HepG2 (cell line): ENCODE measurements around the gene TPBGL. TPM values are rescaled to one million over a fixed set of nuclear protein-coding genes. Genes with fewer than 3 reads are reported as not detected.

ENCODE experiments used
- AHR ChIP-seq: IDR thresholded peaks from 2 replicates; pipeline ENCODE4 v1.6.1; 2018; ENCODE audit warnings: missing genetic modification reagents, missing compliant biosample characterization
- AKNA ChIP-seq: sonication (generic); formaldehyde crosslinking; IDR thresholded peaks from 2 replicates; pipeline ENCODE4 v1.4.0; 2020; ENCODE audit warnings: missing genetic modification reagents, borderline replicate concordance
- ARID5B ChIP-seq: IDR thresholded peaks from 2 replicates; pipeline ENCODE4 v1.4.0; 2020; ENCODE audit warnings: mild to moderate bottlenecking, missing genetic modification reagents
- ATM ChIP-seq: fragments of 450-650 bp; IDR thresholded peaks from 2 replicates; pipeline ENCODE4 v1.7.1; 2017; ENCODE audit warnings: mild to moderate bottlenecking, borderline replicate concordance
- BATF2 ChIP-seq: sonication (generic); formaldehyde crosslinking; IDR thresholded peaks from 2 replicates; pipeline ENCODE4 v1.8.0; 2022; ENCODE audit warnings: mild to moderate bottlenecking, missing genetic modification reagents, moderate library complexity
- EZH2 ChIP-seq: conservative IDR thresholded peaks from 2 replicates; pipeline ENCODE4 v1.6.1; 2012; ENCODE audit warnings: mild to moderate bottlenecking, low read depth, low read length, moderate library complexity
- GLI4 ChIP-seq: sonication (generic); formaldehyde crosslinking; IDR thresholded peaks from 2 replicates; pipeline ENCODE4 v1.5.1; 2020; ENCODE audit warnings: missing genetic modification reagents, mild to moderate bottlenecking, moderate library complexity, borderline replicate concordance
- HCFC1 ChIP-seq: fragments of 150-350 bp; IDR thresholded peaks from 2 replicates; pipeline ENCODE4 v1.6.1; 2014; ENCODE audit warnings: low read depth, low read length
- KDM4B ChIP-seq: sonication (generic); formaldehyde crosslinking; IDR thresholded peaks from 2 replicates; pipeline ENCODE4 v1.4.0; 2020; ENCODE audit warnings: missing genetic modification reagents
- MED1 ChIP-seq: sonication (generic); formaldehyde crosslinking; IDR thresholded peaks from 2 replicates; pipeline ENCODE4 v1.4.0; 2020; ENCODE audit warnings: missing genetic modification reagents
- MYC ChIP-seq: sonication (generic); formaldehyde crosslinking; IDR thresholded peaks from 2 replicates; pipeline ENCODE4 v1.9.0; 2021; ENCODE audit warnings: missing genetic modification reagents, borderline replicate concordance
- PHB2 ChIP-seq: fragments of 450-650 bp; IDR thresholded peaks from 2 replicates; pipeline ENCODE4 v1.6.1; 2018; ENCODE audit not compliant: partially characterized antibody
- PITX1 ChIP-seq: sonication (generic); formaldehyde crosslinking; IDR thresholded peaks from 2 replicates; pipeline ENCODE4 v1.5.1; 2020; ENCODE audit warnings: mild to moderate bottlenecking, missing genetic modification reagents
- SMAD9 ChIP-seq: sonication (generic); formaldehyde crosslinking; IDR thresholded peaks from 2 replicates; pipeline ENCODE4 v1.5.1; 2020; ENCODE audit warnings: mild to moderate bottlenecking, missing genetic modification reagents
- SP140L ChIP-seq: sonication (generic); formaldehyde crosslinking; IDR thresholded peaks from 2 replicates; pipeline ENCODE4 v1.4.0; 2020; ENCODE audit warnings: missing genetic modification reagents, borderline replicate concordance
- TRIM24 ChIP-seq: sonication (generic); formaldehyde crosslinking; IDR thresholded peaks from 2 replicates; pipeline ENCODE4 v1.8.0; 2022; ENCODE audit warnings: mild to moderate bottlenecking, missing genetic modification reagents
- ZSCAN31 ChIP-seq: sonication (generic); formaldehyde crosslinking; IDR thresholded peaks from 2 replicates; pipeline ENCODE4 v1.5.0; 2020; ENCODE audit warnings: low read depth, mild to moderate bottlenecking, missing genetic modification reagents
- polyA plus RNA-seq, 8 experiments: library from polyadenylated mRNA; depleted of rRNA in 3 of 8; stranded (reverse) in 7 of 8; unstranded in 1 of 8; fragments of >200 nt; fragmentation: Illumina TruSeq in 4 of 8; extraction: Trizol in 4 of 8; gene quantifications; 2 replicates each; pipeline versions ENCODE4 v1.2.1 to v1.2.3, GENCODE V29; 2011 to 2016; ENCODE audit warnings: low read depth in 4 of 8, missing spikeins in 1 of 8, mixed read lengths in 1 of 8; ENCODE audit not compliant: insufficient read depth in 1 of 8
- total RNA-seq, 5 experiments: library from RNA; depleted of rRNA; stranded (reverse); fragments of >200 nt; fragmentation: Illumina TruSeq; extraction: Trizol; gene quantifications; 2 replicates each; pipeline ENCODE4 v1.2.3, GENCODE V29; 2016; ENCODE audit warnings: low read depth in 1 of 5
- TF ChIP-seq, protein P1 (sequence below): sonication (generic); formaldehyde crosslinking; IDR thresholded peaks from 2 replicates; pipeline ENCODE4 v1.4.0; 2020; ENCODE audit warnings: low read depth, mild to moderate bottlenecking, missing genetic modification reagents
- TF ChIP-seq, protein P2 (sequence below): sonication (generic); formaldehyde crosslinking; IDR thresholded peaks from 2 replicates; pipeline ENCODE4 v1.8.1; 2023; ENCODE audit warnings: missing genetic modification reagents, mild to moderate bottlenecking, borderline replicate concordance

TPBGL gene
- total and polyA plus RNA-seq, 2 of the 13 experiments (the other 11 are each of a cell fraction or from before 2014, with no cell fraction given), result not detected

DNA sequence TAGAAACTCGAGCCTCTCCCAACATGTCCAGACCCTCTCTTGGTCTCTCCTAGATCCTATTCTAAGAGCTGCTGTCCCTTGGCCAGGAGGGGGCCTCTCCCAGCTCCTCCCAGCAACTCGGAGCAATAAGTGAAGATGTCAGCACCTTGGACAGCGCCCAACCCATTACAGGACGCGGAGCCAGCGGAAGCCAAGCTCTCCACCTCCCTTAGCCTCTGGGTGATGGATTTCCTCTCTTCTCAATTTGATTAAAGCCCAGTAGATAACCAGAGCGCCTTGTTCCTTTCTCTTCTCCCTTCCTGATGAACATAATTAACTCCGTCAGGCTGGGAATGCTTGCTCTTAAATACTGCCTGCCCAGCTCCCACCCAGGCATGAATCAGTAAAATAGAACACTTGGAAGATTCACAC lies 26.2 kb upstream of the TPBGL start (continued):
- peak; percentile 74 for TF ChIP-seq ARID5B (CRISPR knock-in tag)
- TF ChIP-seq AKNA (CRISPR knock-in tag), result peak; percentile 84; the same call in 1 of the 2 replicates
- TF ChIP-seq TRIM24 (CRISPR knock-in tag), result no peak
- peak; percentile 98; the same call in 1 of the 2 replicates for TF ChIP-seq SP140L (CRISPR knock-in tag)
- TF ChIP-seq GLI4 (CRISPR knock-in tag), result 0 out of 2 replicates have a peak, but pooled peaks have one; percentile 72
- peak; percentile 97 for TF ChIP-seq AHR (CRISPR knock-in tag)
- no peak for TF ChIP-seq PHB2
- TF ChIP-seq MYC (CRISPR knock-in tag), result peak; percentile 44; the same call in 1 of the 2 replicates
- peak; percentile 65; the same call in 1 of the 2 replicates for TF ChIP-seq BATF2 (CRISPR knock-in tag)
- TF ChIP-seq, protein P1, sequence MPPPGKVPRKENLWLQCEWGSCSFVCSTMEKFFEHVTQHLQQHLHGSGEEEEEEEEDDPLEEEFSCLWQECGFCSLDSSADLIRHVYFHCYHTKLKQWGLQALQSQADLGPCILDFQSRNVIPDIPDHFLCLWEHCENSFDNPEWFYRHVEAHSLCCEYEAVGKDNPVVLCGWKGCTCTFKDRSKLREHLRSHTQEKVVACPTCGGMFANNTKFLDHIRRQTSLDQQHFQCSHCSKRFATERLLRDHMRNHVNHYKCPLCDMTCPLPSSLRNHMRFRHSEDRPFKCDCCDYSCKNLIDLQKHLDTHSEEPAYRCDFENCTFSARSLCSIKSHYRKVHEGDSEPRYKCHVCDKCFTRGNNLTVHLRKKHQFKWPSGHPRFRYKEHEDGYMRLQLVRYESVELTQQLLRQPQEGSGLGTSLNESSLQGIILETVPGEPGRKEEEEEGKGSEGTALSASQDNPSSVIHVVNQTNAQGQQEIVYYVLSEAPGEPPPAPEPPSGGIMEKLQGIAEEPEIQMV (CRISPR knock-in tag), result peak; percentile 87; the same call in 1 of the 2 replicates
- 0 out of 2 replicates have a peak, but pooled peaks have one; percentile 14 for TF ChIP-seq HCFC1
- TF ChIP-seq KDM4B (CRISPR knock-in tag), result peak; percentile 94
- TF ChIP-seq, protein P2, sequence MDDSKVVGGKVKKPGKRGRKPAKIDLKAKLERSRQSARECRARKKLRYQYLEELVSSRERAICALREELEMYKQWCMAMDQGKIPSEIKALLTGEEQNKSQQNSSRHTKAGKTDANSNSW (CRISPR knock-in tag), result peak; percentile 51; the same call in 1 of the 2 replicates
- peak; percentile 58; the same call in 1 of the 2 replicates for TF ChIP-seq PITX1
- no peak for TF ChIP-seq ATM
- peak; percentile 74; the same call in 1 of the 2 replicates for TF ChIP-seq ZSCAN31 (CRISPR knock-in tag)
- TF ChIP-seq MED1 (CRISPR knock-in tag), result peak; percentile 60
- peak; percentile 97 for TF ChIP-seq SMAD9 (CRISPR knock-in tag)
- no peak for TF ChIP-seq EZH2
